ENCODE data around the gene TUBB. TPM values are rescaled to one million over a fixed set of nuclear protein-coding genes. Genes with fewer than 3 reads are reported as not detected.
"Not testable (repeated sequence)": the region's sequence is repeated elsewhere in the genome, so short reads cannot be mapped to it uniquely, and the experiment has no call there.

Gene TUBB
- polyA plus RNA-seq, 1 donor, result 512 TPM

DNA sequence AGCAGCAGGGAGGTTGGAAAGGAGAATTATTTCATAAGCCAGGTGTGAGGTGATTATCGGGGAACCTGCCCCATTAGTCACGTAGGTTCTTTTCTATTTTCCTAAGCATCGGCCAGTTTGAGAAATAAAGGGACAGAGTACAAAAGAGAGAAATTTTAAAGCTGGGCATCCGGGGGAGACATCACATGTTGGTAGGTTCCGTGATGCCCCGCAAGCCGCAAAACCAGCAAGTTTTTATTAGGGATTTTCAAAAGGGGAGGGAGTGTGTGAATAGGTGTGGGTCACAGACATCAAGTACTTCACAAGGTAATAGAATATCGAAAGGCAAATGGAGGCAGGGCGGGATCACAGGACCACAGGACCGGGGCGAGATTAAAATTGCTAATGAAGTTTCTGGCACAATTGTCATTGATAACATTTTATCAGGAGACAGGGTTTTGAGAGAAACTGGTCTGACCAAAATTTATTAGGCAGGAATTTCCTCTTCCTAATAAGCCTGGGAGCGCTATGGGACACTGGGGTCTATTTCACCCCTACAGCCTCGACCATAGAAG, 44.4 kb downstream of the TUBB start:
- not testable (repeated sequence) for H3K36me3 ChIP-seq (ENCODE audit: control insufficient read depth, insufficient read depth, low read length); H3K4me3 ChIP-seq (ENCODE audit: low read length); DNase-seq; H3K27me3 ChIP-seq (ENCODE audit: control insufficient read depth, insufficient read depth, low read length); H3K9me3 ChIP-seq (ENCODE audit: control insufficient read depth, low read depth, low read length)
- WGBS (ENCODE audit: insufficient coverage, low lambda C conversion rate), result no CpG with 5 or more reads among the region's 13 CpGs
- Histone ChIP-seq H3K27ac (ENCODE audit: low read length) (peak overlapping the region; percentile 85), H3K4me1 (ENCODE audit: control insufficient read depth, insufficient read depth, low read length) (peaks cover 26% of the 10 kb centered on the region)

DNA sequence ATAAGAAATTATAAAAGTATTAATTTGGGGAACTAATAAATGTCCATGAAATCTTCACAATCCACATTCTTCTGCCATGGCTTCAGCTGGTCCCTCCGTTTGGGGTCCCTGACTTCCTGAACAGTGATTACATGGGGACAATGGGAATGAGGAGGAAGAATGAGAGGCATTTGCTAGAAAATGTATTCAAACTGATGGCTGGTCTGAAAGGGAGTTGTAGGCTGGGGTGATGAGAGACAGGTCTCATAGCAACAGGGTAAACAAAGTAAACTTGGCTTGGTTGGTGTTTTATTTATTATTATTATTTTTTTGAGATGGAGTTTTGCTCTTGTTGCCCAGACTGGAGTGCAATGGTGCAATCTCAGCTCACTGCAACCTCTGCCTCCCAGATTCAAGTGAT, 45.3 kb downstream of the TUBB start:
- peaks cover 33% of the 10 kb centered on the region for H3K4me1 ChIP-seq (ENCODE audit: control insufficient read depth, insufficient read depth, low read length)

DNA sequence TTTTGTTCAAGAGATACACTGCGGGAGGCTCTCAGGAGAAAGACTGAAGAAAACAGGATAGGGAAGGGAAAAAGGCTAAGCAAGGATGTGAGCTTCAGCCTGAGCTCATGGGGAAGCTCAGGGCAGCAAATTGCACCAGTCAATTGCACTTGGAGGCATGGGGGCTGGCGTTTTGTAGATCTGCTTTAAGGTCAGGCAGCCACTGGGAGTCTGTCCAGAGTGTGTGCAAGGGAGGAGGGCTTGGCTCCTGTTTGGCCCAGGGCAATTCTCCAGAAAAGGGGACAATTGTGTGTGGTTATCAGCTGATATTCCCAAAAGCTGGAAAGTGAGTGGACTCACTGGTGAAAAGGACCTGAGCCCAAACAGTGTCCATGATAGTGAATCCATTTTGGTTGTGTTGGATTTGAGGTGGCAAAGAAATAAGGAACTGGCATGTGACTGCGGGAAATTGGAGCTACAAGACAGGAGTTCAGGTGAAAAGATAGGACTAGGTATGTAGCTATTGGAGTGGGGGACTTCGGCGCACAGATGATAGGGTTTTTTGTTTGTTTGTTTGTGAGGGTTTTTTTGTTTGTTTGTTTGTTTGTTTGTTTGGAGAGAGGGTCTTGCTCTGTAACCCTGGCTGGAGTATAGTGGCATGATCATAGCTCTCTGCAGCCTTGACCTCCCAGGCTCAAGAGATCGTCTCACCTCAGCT, 46.5 kb downstream of the TUBB start:
- H3K4me3 ChIP-seq (ENCODE audit: low read length), result no peak overlapping the region
- H3K27ac ChIP-seq (ENCODE audit: low read length), result no peak overlapping the region
- DNase-seq, result no peak
- no peaks in the 10 kb centered on the region for H3K36me3 ChIP-seq (ENCODE audit: control insufficient read depth, insufficient read depth, low read length)
- WGBS (ENCODE audit: insufficient coverage, low lambda C conversion rate), result 100% methylated on average over 3 of the region's 6 CpGs
- peaks cover 33% of the 10 kb centered on the region for H3K4me1 ChIP-seq (ENCODE audit: control insufficient read depth, insufficient read depth, low read length)
- peaks cover 2% of the 10 kb centered on the region for H3K9me3 ChIP-seq (ENCODE audit: control insufficient read depth, low read depth, low read length)
- no peaks in the 10 kb centered on the region for H3K27me3 ChIP-seq (ENCODE audit: control insufficient read depth, insufficient read depth, low read length)

More for the DNA sequence above, 45.3 kb downstream of the TUBB start:
- WGBS (ENCODE audit: insufficient coverage, low lambda C conversion rate), result no CpG with 5 or more reads among the region's 1 CpG
- H3K27me3 ChIP-seq (ENCODE audit: control insufficient read depth, insufficient read depth, low read length); H3K36me3 ChIP-seq (ENCODE audit: control insufficient read depth, insufficient read depth, low read length); H3K9me3 ChIP-seq (ENCODE audit: control insufficient read depth, low read depth, low read length); H3K4me3 ChIP-seq (ENCODE audit: low read length); H3K27ac ChIP-seq (ENCODE audit: low read length); DNase-seq: not testable (repeated sequence)

DNA sequence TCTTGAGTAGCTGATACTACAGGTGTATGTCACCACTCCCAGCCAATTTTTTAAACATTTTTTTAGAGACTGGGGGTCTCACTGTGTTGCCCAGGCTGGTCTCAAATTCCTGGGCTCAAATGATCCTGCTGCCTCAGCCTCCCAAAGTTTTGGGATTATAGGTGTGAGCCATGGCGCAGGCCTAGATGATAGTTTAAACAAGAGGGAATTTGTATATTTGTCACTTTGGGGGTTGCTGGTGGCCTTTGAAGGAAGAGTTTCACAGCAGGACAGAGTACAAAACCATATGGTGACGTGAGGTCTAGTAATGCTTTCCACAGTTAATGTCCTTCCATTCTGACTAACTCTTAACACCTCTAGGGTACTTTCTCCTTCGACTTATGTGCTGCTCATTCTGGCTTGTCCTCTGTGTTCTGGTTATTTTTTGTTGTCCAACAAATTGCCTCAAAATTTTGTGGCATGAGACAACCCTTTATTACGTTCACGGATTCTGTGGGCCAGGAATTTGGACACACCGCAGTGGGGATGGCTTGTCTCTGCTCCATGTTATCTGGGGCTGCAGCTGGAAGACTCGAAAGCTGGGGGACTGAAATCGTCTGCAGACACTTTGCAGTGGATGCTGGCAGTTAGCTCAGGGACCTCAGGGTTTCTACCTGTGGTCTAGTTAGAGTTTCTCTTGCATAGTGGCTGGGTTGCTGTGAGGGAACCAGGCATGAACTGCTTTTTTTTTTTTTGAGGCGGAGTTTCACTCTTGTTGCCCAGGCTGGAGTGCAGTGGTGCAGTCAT, 47.2 kb downstream of the TUBB start:
- peaks cover 33% of the 10 kb centered on the region for H3K4me1 ChIP-seq (ENCODE audit: control insufficient read depth, insufficient read depth, low read length)
- no peak overlapping the region for H3K27ac ChIP-seq (ENCODE audit: low read length)
- H3K9me3 ChIP-seq (ENCODE audit: control insufficient read depth, low read depth, low read length), result peaks cover 2% of the 10 kb centered on the region
- no peaks in the 10 kb centered on the region for H3K36me3 ChIP-seq (ENCODE audit: control insufficient read depth, insufficient read depth, low read length)
- no peak for DNase-seq
- H3K4me3 ChIP-seq (ENCODE audit: low read length), result no peak overlapping the region
- WGBS (ENCODE audit: insufficient coverage, low lambda C conversion rate), result no CpG with 5 or more reads among the region's 9 CpGs
- no peaks in the 10 kb centered on the region for H3K27me3 ChIP-seq (ENCODE audit: control insufficient read depth, insufficient read depth, low read length)

DNA sequence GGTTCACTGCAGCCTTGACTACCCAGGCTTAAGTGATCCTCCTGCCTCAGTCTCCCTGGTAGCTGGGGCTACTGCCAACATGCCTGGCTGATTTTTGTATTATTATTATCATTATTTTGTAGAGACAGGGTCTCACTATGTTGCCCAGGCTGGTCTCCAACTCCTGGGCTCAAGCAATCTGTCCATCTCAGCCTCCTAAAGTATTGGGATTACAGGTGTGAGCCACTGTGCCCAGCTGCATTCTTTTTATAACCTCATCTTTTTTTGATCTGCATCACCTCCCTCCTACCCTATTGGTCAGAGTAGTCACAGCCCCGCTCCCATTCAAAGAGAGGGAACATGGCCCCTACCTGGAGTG, 47.8 kb downstream of the TUBB start:
- H3K36me3 ChIP-seq (ENCODE audit: control insufficient read depth, insufficient read depth, low read length), result no peaks in the 10 kb centered on the region
- DNase-seq, result no peak
- H3K27ac ChIP-seq (ENCODE audit: low read length), result no peak overlapping the region
- no peak overlapping the region for H3K4me3 ChIP-seq (ENCODE audit: low read length)
- peaks cover 2% of the 10 kb centered on the region for H3K9me3 ChIP-seq (ENCODE audit: control insufficient read depth, low read depth, low read length)
- H3K4me1 ChIP-seq (ENCODE audit: control insufficient read depth, insufficient read depth, low read length), result peaks cover 33% of the 10 kb centered on the region
- H3K27me3 ChIP-seq (ENCODE audit: control insufficient read depth, insufficient read depth, low read length), result no peaks in the 10 kb centered on the region
- no CpG with 5 or more reads among the region's 1 CpG for WGBS (ENCODE audit: insufficient coverage, low lambda C conversion rate)

DNA sequence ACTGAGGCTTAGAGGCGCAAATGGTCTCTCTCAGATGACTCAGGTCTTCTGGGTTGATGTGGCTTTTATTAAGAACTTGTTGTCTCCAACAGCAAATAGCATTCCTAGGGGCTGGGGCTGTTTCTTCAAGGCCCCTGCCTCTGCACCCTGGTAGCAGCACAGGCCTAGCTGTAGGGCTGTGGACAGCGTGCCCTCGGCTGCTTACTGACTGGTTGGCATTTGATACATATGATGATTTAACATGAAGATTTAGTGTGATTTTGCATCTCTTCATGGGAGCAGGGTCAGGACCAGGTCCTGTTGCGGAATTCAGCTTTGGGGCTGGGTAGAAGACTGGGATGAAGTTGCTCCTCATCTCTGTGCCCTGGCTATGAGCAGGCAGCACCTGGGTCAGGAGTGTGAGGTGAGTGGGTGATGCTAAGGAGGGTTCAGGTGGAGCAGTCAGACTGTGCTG, 48.5 kb downstream of the TUBB start:
- Histone ChIP-seq H3K4me3 (ENCODE audit: low read length) (no peak overlapping the region), H3K4me1 (ENCODE audit: control insufficient read depth, insufficient read depth, low read length) (peaks cover 26% of the 10 kb centered on the region), H3K27me3 (ENCODE audit: control insufficient read depth, insufficient read depth, low read length) (no peaks in the 10 kb centered on the region), H3K27ac (ENCODE audit: low read length) (peak overlapping the region; percentile 83), H3K9me3 (ENCODE audit: control insufficient read depth, low read depth, low read length) (no peaks in the 10 kb centered on the region), H3K36me3 (ENCODE audit: control insufficient read depth, insufficient read depth, low read length) (no peaks in the 10 kb centered on the region)
- no peak for DNase-seq
- no CpG with 5 or more reads among the region's 4 CpGs for WGBS (ENCODE audit: insufficient coverage, low lambda C conversion rate)

DNA sequence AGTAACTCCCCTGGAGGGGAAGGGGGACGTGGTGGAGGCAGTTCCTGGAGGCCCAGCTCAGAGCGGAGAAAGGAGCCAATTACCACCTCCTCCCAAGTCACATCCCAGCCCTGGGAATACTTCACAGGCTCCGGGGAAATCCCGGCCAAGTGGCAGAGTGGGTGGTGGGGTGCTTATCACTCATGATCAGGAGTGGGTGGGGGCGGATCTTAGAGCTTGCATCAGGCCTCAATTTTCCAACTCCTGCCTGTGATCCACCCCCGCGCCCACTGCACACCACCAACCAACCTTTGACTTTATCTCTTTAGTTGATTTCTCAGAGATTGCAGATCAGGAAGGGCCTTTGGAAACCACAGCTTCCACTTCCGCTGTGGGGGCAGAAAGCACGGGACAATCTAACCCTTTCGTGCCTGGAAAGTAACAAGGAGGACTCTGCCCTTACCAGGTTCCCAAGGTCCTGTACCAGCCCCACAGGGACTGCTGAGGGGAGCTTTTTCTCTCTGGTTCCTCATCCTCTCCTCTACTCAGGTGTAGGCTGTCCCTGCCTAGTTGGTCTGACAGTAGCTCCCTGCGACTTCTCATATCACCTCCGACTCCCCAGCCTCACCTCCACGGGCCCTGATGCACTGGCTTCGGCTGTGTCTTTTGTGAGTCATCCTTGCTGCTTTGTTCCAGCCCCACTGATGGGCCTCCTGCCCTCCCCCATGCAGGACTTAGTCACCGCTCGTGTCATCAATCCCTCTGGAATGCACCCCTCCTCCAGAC, 49.1 kb downstream of the TUBB start:
- Histone ChIP-seq H3K27me3 (ENCODE audit: control insufficient read depth, insufficient read depth, low read length) (no peaks in the 10 kb centered on the region), H3K36me3 (ENCODE audit: control insufficient read depth, insufficient read depth, low read length) (no peaks in the 10 kb centered on the region), H3K9me3 (ENCODE audit: control insufficient read depth, low read depth, low read length) (no peaks in the 10 kb centered on the region), H3K27ac (ENCODE audit: low read length) (peak overlapping the region; percentile 83), H3K4me3 (ENCODE audit: low read length) (peak overlapping the region; percentile 6), H3K4me1 (ENCODE audit: control insufficient read depth, insufficient read depth, low read length) (peaks cover 20% of the 10 kb centered on the region)
- WGBS (ENCODE audit: insufficient coverage, low lambda C conversion rate), result no CpG with 5 or more reads among the region's 16 CpGs
- peak; percentile 50 to 94 for DNase-seq

DNA sequence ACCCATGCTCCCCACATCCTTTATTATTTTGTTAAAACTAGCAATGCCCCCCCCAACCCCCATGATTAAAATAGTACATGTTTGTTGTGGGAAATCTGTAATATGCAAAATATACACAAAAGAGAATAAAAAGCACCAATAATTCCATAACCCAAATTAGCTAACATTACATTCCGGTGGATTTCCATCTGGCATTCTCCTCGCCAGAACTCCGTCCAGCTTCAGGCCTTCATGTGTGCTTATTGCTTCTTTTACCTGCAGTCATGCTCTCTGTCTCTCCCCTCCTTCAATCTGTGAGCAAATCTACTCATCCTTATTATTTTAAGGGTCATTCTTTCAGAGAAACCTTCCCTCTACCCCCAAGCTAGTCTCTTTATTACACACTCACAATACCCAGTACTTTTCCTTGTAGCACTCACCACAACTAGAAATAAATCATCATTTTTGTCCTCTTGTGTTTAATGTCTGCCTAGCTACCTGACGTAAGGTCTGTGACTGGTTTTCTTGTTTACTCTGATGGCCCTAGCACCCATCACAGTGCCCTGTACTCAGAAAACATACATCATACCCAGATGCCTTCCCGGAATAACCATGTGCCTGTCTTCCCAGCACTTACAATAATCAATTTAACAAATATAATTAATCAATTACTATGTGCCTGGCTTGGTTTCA, 49.8 kb downstream of the TUBB start:
- no peak for DNase-seq
- Histone ChIP-seq H3K27ac (ENCODE audit: low read length) (peak overlapping the region; percentile 83), H3K27me3 (ENCODE audit: control insufficient read depth, insufficient read depth, low read length) (no peaks in the 10 kb centered on the region), H3K9me3 (ENCODE audit: control insufficient read depth, low read depth, low read length) (no peaks in the 10 kb centered on the region), H3K36me3 (ENCODE audit: control insufficient read depth, insufficient read depth, low read length) (no peaks in the 10 kb centered on the region), H3K4me1 (ENCODE audit: control insufficient read depth, insufficient read depth, low read length) (peaks cover 19% of the 10 kb centered on the region), H3K4me3 (ENCODE audit: low read length) (no peak overlapping the region)
- WGBS (ENCODE audit: insufficient coverage, low lambda C conversion rate), result 83% methylated on average over 2 of the region's 5 CpGs

DNA sequence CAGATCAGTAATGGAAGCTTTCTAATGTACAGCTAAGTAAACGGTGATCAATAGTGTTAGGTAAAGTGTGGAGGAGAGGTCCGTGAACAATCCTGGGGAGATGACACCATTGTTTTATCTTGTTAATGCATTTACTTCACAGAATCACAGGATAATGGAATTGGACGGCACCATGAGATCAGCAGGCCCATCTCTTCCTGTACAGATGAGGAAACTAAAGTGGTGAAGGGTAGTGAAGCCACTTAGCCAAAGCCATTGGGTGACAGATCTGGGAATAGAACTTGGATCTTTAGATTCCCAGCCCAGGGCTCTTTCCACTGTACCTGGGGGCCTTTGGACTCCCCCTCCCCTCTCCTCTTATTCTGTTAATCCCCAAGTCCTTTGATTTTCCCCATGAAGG, 50.4 kb downstream of the TUBB start:
- Histone ChIP-seq H3K27ac (ENCODE audit: low read length) (no peak overlapping the region), H3K36me3 (ENCODE audit: control insufficient read depth, insufficient read depth, low read length) (no peaks in the 10 kb centered on the region), H3K27me3 (ENCODE audit: control insufficient read depth, insufficient read depth, low read length) (no peaks in the 10 kb centered on the region), H3K4me1 (ENCODE audit: control insufficient read depth, insufficient read depth, low read length) (peaks cover 19% of the 10 kb centered on the region), H3K4me3 (ENCODE audit: low read length) (no peak overlapping the region), H3K9me3 (ENCODE audit: control insufficient read depth, low read depth, low read length) (no peaks in the 10 kb centered on the region)
- 100% methylated on average over 1 of the region's 3 CpGs for WGBS (ENCODE audit: insufficient coverage, low lambda C conversion rate)
- DNase-seq, result no peak

DNA sequence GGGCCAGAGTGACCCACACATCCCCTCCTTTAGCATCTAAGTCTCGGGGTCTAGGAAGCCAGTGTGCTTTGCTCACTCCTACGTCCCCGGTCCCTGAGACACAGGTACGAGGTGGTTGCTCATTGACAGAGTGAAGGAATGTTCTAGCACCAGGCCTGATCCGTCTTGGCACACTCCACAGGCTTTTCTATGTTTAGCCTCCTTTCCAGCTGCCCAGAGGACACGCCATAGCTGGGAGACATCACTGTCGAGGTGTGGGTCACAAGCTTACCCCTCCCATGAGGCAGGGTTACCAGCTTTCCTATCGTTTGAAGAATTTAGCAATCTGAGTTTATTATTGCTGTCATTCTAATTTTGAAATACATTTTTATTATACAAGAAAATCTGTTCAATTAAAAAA, 54.5 kb downstream of the TUBB start:
- no peak overlapping the region for H3K4me3 ChIP-seq (ENCODE audit: low read length)
- no peaks in the 10 kb centered on the region for H3K9me3 ChIP-seq (ENCODE audit: control insufficient read depth, low read depth, low read length)
- no CpG with 5 or more reads among the region's 8 CpGs for WGBS (ENCODE audit: insufficient coverage, low lambda C conversion rate)
- H3K27me3 ChIP-seq (ENCODE audit: control insufficient read depth, insufficient read depth, low read length), result no peaks in the 10 kb centered on the region
- peaks cover 28% of the 10 kb centered on the region for H3K4me1 ChIP-seq (ENCODE audit: control insufficient read depth, insufficient read depth, low read length)
- H3K36me3 ChIP-seq (ENCODE audit: control insufficient read depth, insufficient read depth, low read length), result no peaks in the 10 kb centered on the region
- no peak for DNase-seq
- H3K27ac ChIP-seq (ENCODE audit: low read length), result no peak overlapping the region

Data from large intestine (tissue), 3 donors.